ENCODE results near the gene RBMS3.

RBMS3 gene

DNA sequence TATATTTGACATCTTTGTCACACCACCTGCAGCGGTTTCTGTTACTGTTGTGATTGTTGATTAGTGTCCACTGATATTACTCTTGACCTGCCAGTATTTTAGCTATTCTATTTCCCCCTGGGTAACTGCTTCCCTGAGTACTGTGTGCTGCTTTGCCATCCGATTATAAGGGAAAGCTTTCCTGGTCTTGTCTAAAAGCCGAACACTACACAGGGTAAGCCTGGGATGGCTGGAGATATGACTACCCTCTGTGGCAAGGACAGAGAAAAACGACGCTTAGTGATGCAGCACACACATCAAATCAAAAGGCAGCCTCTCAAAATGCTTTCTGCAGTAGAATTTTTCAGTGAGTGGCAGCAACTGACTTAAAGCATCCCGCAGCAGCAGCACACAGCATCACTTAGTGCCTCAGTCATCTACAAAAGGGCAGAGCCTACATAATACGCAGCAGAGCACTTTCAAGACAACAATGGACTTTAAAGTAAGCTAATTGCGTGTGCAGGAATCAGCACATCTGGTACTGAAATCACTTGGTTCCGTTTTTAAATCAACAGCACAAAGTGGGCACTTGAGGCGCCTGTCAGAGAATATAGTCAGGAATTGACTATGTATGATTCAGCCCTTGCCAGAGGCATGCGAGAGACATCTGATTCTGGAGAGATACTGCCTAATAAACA lies 669.2 kb downstream of the RBMS3 start:
- no peak for DNase-seq (ENCODE audit: extremely low read depth, low read depth)
- H3K4me3 ChIP-seq (replicated peaks; ENCODE audit: low read depth, low read length): no peak overlapping the region
- TF ChIP-seq, protein P1, sequence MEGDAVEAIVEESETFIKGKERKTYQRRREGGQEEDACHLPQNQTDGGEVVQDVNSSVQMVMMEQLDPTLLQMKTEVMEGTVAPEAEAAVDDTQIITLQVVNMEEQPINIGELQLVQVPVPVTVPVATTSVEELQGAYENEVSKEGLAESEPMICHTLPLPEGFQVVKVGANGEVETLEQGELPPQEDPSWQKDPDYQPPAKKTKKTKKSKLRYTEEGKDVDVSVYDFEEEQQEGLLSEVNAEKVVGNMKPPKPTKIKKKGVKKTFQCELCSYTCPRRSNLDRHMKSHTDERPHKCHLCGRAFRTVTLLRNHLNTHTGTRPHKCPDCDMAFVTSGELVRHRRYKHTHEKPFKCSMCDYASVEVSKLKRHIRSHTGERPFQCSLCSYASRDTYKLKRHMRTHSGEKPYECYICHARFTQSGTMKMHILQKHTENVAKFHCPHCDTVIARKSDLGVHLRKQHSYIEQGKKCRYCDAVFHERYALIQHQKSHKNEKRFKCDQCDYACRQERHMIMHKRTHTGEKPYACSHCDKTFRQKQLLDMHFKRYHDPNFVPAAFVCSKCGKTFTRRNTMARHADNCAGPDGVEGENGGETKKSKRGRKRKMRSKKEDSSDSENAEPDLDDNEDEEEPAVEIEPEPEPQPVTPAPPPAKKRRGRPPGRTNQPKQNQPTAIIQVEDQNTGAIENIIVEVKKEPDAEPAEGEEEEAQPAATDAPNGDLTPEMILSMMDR (IDR thresholded peaks at IDR 0.05; ENCODE audit: low read depth, low read length, missing control alignments): no peak

DNA sequence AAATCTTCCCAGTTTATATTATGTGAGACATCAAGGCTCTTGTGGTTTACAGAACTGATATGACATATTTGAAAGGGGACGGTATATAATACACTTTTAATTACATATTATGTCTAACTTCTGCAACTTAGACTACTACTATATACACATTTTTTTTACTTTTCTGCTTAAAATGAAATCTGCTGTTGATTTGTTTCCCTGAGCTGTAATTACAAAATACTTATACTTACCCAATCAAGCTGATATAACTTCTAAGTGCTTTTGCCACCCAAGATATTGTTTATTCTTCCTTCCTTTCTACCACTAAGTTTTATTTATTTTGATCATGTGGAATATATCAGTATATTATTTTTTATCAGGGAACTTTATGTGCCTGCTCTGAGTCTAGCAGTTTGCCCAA lies 671.6 kb downstream of the RBMS3 start:
- DNase-seq (ENCODE audit: extremely low read depth, low read depth): no peak
- H3K4me3 ChIP-seq (replicated peaks; ENCODE audit: low read depth, low read length): no peak overlapping the region
- TF ChIP-seq, protein P1 (IDR thresholded peaks at IDR 0.05; ENCODE audit: low read depth, low read length, missing control alignments): no peak

- no peak for DNase-seq (ENCODE audit: extremely low read depth, low read depth)
- TF ChIP-seq, protein P1 (IDR thresholded peaks at IDR 0.05; ENCODE audit: low read depth, low read length, missing control alignments): no peak
- H3K4me3 ChIP-seq (replicated peaks; ENCODE audit: low read depth, low read length): no peak overlapping the region
These were observed 674.5 kb downstream of the RBMS3 start for GRCh38 chr3:29955413-29955812.

DNA sequence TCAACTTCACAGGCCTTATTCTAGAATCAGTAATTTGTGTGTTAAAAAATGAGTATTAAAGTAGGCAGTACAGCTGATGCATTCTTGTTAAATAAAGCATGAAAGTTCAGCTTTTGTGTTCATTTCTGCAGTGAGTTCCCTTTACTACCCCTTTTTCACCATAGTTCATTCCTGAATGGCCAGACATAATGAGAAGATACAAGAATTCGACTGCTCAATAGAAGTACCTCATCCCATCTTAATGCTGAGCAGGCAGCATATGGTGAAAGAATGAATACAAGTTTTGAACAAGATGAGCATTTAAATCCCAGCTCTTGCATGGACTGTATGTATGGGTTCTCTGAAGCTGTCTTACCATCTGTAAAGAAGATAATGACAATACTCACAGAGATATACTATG lies 677.9 kb downstream of the RBMS3 start:
- H3K4me3 ChIP-seq (replicated peaks; ENCODE audit: low read depth, low read length): no peak overlapping the region
- TF ChIP-seq, protein P1 (IDR thresholded peaks at IDR 0.05; ENCODE audit: low read depth, low read length, missing control alignments): no peak

GRCh38 chr3:29971895-29972294 lies 691.0 kb downstream of the RBMS3 start:
- TF ChIP-seq, protein P1 (IDR thresholded peaks at IDR 0.05; ENCODE audit: low read depth, low read length, missing control alignments): no peak
- DNase-seq (ENCODE audit: extremely low read depth, low read depth): no peak
- H3K4me3 ChIP-seq (replicated peaks; ENCODE audit: low read depth, low read length): no peak overlapping the region

More for the DNA sequence above, 677.9 kb downstream of the RBMS3 start:
- no peak for DNase-seq (ENCODE audit: extremely low read depth, low read depth)

GRCh38 chr3:29972320-29972993 lies 691.6 kb downstream of the RBMS3 start:
- DNase-seq (ENCODE audit: extremely low read depth, low read depth): no peak
- TF ChIP-seq, protein P1 (IDR thresholded peaks at IDR 0.05; ENCODE audit: low read depth, low read length, missing control alignments): no peak
- no peak overlapping the region for H3K4me3 ChIP-seq (replicated peaks; ENCODE audit: low read depth, low read length)

All from HFF-Myc (cell line).